Left ventricle myocardium inferior (tissue), 1 donor: ENCODE data around the gene HOXC11. TPM values are rescaled to one million over a fixed set of nuclear protein-coding genes. Genes with fewer than 3 reads are reported as not detected.

ENCODE experiments used
- DNase-seq: peaks from one replicate; pipeline ENCODE4 v3.0.0-alpha.2; 2020
- H3K27ac ChIP-seq: fragments of 200-600 bp; replicated peaks from 2 replicates; pipeline ENCODE4 v1.8.0; 2021
- H3K27me3 ChIP-seq: fragments of 200-600 bp; 2 replicates; pipeline ENCODE4 v1.8.0; 2021; ENCODE audit warnings: low read depth
- H3K36me3 ChIP-seq: fragments of 200-600 bp; 2 replicates; pipeline ENCODE4 v1.8.0; 2021
- H3K4me1 ChIP-seq: fragments of 200-600 bp; 2 replicates; pipeline ENCODE4 v1.8.0; 2021
- H3K4me3 ChIP-seq: fragments of 200-600 bp; 2 replicates; pipeline ENCODE4 v1.8.0; 2021; ENCODE audit warnings: mild to moderate bottlenecking, moderate library complexity
- H3K9me3 ChIP-seq: fragments of 200-600 bp; replicated peaks from 2 replicates; pipeline ENCODE4 v1.8.0; 2021
- intact Hi-C: fragments of 100-400 bp; cut with micrococcal nuclease; formaldehyde crosslinking; loops from one replicate; pipeline ENCODE4 v1.11.0; 2022
- total RNA-seq: library from RNA; stranded (reverse); fragmentation: NEBNext Ultra II Directional; extraction: Animal tissue kit (Norgen Biotek cat#: 25700); gene quantifications from one replicate; pipeline ENCODE4 v1.2.1, GENCODE V29; 2021
- TF ChIP-seq, protein P1 (sequence below): fragments of 200-600 bp; IDR thresholded peaks from 2 replicates; pipeline ENCODE4 v1.8.0; 2021; ENCODE audit warnings: antibody characterized with exemption, mild to moderate bottlenecking, borderline replicate concordance
- donor health status: DM: no; HTN: yes; CAD: no; lungs with severe emphysema.

The HOXC11 gene
- total RNA-seq, 1 donor from 2014 or later: not detected

- intact Hi-C loops: no loop called here
- Histone ChIP-seq H3K4me3 (no peak overlapping the region), H3K27me3 (peaks cover 100% of the 10 kb centered on the region), H3K36me3 (no peaks in the 10 kb centered on the region), H3K9me3 (no peaks in the 10 kb centered on the region), H3K27ac (no peak overlapping the region), H3K4me1 (peaks cover 8% of the 10 kb centered on the region)
- TF ChIP-seq, protein P1, sequence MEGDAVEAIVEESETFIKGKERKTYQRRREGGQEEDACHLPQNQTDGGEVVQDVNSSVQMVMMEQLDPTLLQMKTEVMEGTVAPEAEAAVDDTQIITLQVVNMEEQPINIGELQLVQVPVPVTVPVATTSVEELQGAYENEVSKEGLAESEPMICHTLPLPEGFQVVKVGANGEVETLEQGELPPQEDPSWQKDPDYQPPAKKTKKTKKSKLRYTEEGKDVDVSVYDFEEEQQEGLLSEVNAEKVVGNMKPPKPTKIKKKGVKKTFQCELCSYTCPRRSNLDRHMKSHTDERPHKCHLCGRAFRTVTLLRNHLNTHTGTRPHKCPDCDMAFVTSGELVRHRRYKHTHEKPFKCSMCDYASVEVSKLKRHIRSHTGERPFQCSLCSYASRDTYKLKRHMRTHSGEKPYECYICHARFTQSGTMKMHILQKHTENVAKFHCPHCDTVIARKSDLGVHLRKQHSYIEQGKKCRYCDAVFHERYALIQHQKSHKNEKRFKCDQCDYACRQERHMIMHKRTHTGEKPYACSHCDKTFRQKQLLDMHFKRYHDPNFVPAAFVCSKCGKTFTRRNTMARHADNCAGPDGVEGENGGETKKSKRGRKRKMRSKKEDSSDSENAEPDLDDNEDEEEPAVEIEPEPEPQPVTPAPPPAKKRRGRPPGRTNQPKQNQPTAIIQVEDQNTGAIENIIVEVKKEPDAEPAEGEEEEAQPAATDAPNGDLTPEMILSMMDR: no peak
- DNase-seq: no peak
Measured at GRCh38 chr12:53959314-53959713, 13.6 kb upstream of the HOXC11 start.

GRCh38 chr12:53960187-53961024 lies 12.5 kb upstream of the HOXC11 start:
- no peak for DNase-seq
- intact Hi-C loops: no loop called here
- Histone ChIP-seq H3K36me3 (no peaks in the 10 kb centered on the region), H3K9me3 (no peaks in the 10 kb centered on the region), H3K27ac (no peak overlapping the region), H3K4me1 (peaks cover 8% of the 10 kb centered on the region), H3K27me3 (peaks cover 100% of the 10 kb centered on the region), H3K4me3 (no peak overlapping the region)
- TF ChIP-seq, protein P1: no peak

DNA sequence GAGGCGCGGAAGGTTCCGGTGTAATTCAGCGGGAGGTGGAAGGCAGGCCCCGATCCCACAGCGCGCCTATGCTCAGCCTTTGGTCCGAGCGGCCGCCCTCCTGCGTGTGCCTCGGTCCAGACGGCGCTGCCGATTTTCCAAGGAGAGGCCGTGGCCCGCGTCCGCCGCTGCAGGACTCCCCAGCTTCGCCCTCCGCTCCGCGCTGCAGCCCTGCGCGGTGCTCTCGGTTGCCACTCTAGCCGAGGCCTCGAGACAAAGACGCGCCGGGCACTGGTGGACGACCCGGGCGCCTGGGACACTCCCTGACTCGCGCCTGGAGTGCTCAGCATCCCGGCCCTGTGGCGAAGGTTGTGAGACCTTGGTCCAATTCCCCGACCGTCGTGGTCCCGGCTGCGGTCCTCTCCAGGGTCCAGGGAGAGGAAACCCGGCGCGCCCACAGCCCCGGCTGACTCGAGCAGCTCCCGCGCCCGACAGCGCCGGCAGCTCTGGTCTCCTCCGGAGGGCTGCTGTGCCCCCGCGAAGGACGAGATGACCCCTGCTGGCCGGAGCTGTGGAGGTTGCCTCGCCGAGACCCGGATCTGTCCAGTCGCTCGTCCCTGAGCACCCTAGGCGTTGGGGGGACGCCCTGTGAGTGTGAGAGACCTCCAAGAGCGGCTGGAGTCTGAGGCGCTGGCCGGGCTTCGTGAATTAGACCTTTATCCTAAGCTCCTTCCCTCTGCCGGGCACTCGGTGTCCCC lies 11.7 kb upstream of the HOXC11 start:
- DNase-seq: no peak
- no peak overlapping the region for H3K27ac ChIP-seq
- intact Hi-C loops: no loop called here
- TF ChIP-seq, protein P1: no peak
- H3K27me3 ChIP-seq: peaks cover 100% of the 10 kb centered on the region
- no peaks in the 10 kb centered on the region for H3K9me3 ChIP-seq
- no peak overlapping the region for H3K4me3 ChIP-seq
- no peaks in the 10 kb centered on the region for H3K36me3 ChIP-seq
- peaks cover 15% of the 10 kb centered on the region for H3K4me1 ChIP-seq

GRCh38 chr12:53963005-53963404 lies 9.9 kb upstream of the HOXC11 start:
- Histone ChIP-seq H3K9me3 (no peaks in the 10 kb centered on the region), H3K4me3 (no peak overlapping the region), H3K36me3 (no peaks in the 10 kb centered on the region), H3K4me1 (peaks cover 22% of the 10 kb centered on the region), H3K27ac (no peak overlapping the region), H3K27me3 (peaks cover 100% of the 10 kb centered on the region)
- intact Hi-C loops: no loop called here
- TF ChIP-seq, protein P1: no peak
- no peak for DNase-seq

- H3K4me3 ChIP-seq: no peak overlapping the region
- no peak for DNase-seq
Measured at GRCh38 chr12:53963434-53964314, 9.3 kb upstream of the HOXC11 start.

More at GRCh38 chr12:53963434-53964314, 9.3 kb upstream of the HOXC11 start:
- no peak overlapping the region for H3K27ac ChIP-seq
- peaks cover 22% of the 10 kb centered on the region for H3K4me1 ChIP-seq
- H3K36me3 ChIP-seq: no peaks in the 10 kb centered on the region
- intact Hi-C loops: no loop called here
- no peaks in the 10 kb centered on the region for H3K9me3 ChIP-seq
- H3K27me3 ChIP-seq: peaks cover 100% of the 10 kb centered on the region
- TF ChIP-seq, protein P1: no peak
